Right kidney (tissue), 1 donor: ENCODE data around the gene DACH1.

Source experiments
- DNase-seq: peaks from one replicate; pipeline ENCODE4 v3.0.0-alpha.2; 2016

Gene DACH1

GRCh38 chr13:71485913-71486312 lies 381.1 kb downstream of the DACH1 start:
- DNase-seq, result no peak

DNA sequence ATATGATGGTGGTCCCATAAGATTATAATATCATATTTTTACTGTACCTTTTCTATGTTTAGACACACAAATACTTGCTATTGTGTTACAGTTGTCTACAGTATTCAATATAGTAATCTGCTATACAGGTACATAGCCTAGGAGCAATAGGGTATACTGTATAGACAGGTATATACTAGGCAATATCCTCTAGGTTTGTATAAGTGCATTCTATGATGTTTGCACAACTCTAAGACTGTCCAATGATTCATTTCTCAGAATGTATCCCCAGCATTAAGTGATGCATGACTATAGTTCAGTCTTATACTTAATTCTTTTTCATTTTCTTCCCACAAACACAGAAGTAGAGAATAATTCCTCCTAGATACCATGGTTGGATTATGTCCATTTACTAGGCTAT lies 383.3 kb downstream of the DACH1 start:
- no peak for DNase-seq

DNA sequence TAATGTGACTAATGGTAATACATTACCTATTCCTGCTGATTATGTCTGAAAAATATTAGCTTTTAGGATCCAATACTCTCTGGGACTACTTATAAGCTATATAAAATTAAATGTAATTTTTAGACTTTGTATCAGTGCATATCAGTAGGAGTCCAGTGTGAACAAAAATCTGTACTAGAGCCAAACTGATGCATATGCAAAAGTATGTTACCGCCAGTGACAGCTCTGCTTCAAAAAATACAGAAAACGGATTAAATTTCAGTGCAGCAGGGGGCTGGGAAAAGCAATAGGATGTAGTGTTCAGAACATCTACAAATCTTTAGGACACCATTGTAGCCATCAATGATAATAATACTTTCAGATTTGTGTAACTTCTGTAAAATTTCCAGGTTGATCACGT lies 385.5 kb downstream of the DACH1 start:
- no peak for DNase-seq

- no peak for DNase-seq
Measured at GRCh38 chr13:71481046-71481445, 386.0 kb downstream of the DACH1 start.

DNA sequence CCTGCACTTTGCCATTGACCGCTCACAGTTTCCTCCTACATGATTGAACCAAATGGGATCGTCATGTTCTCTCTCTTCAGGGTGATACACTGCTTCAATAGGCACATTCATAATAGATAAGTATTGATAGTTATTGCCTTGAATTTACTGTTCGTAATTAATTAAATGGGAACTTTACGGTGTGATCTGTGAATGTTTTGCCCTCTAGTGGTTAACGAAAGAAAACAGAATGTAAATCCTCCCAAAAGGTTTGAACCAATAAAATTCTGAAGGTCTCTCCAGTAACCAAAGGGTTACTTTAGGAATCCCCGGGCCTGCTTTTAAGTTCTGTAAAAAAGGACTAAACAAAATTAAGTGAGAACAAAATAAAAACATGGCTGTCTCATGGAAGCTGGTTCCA lies 389.3 kb downstream of the DACH1 start:
- DNase-seq, result no peak

- no peak for DNase-seq
Measured at GRCh38 chr13:71474936-71475335, 392.1 kb downstream of the DACH1 start.

GRCh38 chr13:71469626-71470025 lies 397.4 kb downstream of the DACH1 start:
- no peak for DNase-seq

- no peak for DNase-seq
Measured at GRCh38 chr13:71464686-71465085, 402.3 kb downstream of the DACH1 start.

GRCh38 chr13:71461892-71462291 lies 405.1 kb downstream of the DACH1 start:
- DNase-seq, result no peak

- no peak for DNase-seq
Measured at GRCh38 chr13:71460211-71460610, 406.8 kb downstream of the DACH1 start.

GRCh38 chr13:71459708-71460107 lies 407.3 kb downstream of the DACH1 start:
- DNase-seq, result no peak

DNA sequence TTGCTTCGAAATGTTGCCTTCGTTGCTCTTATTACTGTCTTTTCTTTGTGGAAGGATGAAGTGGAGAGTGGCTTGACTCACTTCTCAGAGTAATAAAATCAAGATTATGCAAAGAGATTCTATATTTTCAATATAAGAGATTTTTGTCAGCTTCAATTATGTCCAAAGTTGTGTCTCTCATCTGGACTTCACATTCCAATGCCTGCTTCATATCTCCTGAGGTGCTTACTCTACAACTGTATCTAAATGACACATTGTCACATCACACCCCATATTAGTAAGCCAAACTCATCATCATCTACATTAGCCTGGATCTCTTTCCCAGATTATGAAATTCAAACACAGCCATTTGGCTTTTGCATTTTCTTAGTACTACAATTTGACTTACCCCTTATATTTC lies 409.4 kb downstream of the DACH1 start:
- DNase-seq, result no peak

GRCh38 chr13:71456136-71456535 lies 410.9 kb downstream of the DACH1 start:
- DNase-seq, result no peak

DNA sequence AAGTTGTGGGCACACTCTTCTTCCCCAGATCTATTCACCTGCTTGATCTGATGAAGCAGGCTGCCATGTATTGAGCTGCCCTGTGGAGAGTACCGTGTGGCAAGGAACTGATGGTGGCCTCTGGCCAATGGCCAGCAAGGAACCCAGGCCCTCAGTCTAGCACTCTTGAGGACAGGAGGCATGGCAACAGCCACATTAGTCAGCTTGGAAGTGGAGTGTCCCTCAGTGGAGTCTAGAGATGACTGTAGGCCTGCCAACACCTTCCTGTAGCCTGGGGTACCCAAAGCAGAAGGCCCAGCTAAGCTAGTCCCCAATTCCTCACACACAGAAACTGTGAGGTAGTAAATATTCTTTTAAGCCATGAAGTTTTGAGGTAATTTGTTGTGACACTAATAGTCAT lies 412.5 kb downstream of the DACH1 start:
- DNase-seq, result no peak

DNA sequence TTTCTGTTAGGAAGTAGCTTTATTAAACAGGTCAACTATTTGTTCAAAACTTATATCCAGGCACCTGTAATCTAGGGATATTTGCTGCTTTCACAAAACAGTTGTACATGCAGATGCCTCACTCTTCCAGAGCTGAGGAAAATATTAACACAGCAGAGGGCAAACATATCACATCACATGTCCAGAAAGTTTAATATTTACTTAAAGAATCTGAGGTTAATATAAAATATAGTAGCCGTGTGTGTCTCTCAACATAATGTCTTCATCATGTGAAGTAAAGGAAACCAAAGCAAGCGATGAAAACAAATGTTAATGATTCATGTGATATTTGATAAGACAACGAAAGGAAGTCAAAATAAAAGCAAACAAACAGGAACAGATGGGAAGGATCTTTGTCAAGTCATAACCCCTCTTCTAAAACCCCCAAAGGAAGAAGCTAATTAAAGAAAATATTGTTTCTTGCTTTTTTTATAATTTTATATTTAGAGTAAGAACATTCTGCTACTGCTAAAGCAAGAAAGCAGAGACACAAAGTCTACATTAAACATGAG lies 418.8 kb downstream of the DACH1 start:
- no peak for DNase-seq

- no peak for DNase-seq
Measured at GRCh38 chr13:71437704-71438103, 429.3 kb downstream of the DACH1 start.

DNA sequence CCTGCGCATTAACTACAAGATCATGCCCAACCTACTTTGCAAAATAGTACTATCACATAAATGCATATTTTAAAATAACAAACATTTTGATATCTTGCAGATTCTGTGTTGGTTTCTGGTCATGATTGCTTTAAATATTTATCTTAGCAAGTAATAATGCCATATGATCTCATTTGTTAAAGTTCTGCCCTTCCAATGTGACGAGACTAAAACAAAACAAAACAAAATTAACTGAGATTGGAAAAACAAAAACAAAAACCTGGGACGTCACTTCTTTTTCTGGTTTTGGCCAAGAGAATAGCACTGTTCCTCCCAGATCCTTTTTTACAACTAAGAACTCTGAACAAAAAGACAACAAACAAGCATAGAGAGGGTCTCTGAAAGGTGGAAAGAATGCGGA lies 436.3 kb downstream of the DACH1 start:
- DNase-seq, result no peak

GRCh38 chr13:71417205-71417604 lies 449.8 kb downstream of the DACH1 start:
- no peak for DNase-seq

DNA sequence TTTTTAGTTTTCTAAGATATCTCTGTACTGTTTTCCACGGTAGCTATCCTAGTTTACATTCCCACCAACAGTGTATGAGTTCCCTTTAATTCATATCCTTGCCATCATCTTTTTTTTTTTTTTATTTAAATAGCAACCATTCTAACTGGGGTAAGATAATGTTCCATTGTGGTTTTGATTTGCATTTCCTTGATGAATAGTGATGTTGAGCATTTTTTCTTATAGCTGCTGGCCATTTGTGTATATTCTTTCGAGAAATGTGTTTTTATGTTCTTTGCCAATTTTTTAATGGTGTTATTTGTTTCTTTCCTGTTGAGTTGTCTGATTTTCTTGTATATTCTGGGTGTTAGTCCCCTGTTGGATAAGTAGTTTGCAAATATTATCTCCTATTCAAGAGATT lies 454.8 kb downstream of the DACH1 start:
- no peak for DNase-seq

GRCh38 chr13:71408416-71408815 lies 458.6 kb downstream of the DACH1 start:
- no peak for DNase-seq

GRCh38 chr13:71399631-71400215 lies 467.3 kb downstream of the DACH1 start:
- DNase-seq, result no peak

DNA sequence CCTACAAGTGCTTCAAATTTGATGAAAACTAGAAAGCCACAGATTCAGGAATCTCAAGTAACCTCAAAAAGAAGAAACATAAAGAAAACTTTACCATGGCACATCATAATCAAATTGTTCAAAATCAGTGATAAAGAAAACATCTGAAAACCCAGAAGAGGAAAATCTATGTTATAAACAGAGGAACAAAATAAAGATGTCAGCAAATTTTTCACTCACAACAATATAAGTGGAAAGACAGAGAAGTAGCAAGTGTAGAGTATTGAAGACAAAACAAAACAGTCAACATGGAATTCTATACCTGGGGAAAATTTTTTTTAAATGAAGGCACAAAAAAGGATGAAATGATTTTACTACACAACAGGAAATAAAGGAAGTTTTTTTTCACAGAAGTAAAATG lies 470.9 kb downstream of the DACH1 start:
- DNase-seq, result no peak

DNA sequence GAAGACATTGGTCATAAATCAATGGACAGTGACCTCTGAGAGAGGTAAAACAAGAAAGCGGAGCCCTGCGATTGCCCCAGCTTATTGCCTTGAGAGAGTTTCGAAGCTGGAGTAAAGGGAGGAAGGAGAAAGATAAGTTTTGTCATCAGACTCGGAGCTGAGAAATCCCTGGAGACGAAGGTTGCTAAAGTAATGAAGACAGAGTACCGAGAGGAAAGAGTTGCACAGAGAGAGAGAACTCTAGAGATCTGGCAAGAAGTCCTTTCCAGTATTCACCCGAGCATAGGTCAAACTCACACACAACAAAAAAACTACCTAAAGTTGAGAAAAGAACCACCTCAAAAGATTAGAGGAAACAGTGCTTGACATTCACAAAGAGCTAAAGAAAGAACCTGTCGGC lies 472.0 kb downstream of the DACH1 start:
- DNase-seq, result no peak

- DNase-seq, result no peak
Measured at GRCh38 chr13:71394176-71394575, 472.8 kb downstream of the DACH1 start.
